ENCODE results near the gene IFT43.

GRCh38 chr14:76040704-76041103 is 55.1 kb downstream of the IFT43 start:
- TF ChIP-seq POLR2A (IDR thresholded peaks at IDR 0.05; ENCODE audit: low read depth, low read length) (no peak), TAF1 (IDR thresholded peaks at IDR 0.05; ENCODE audit: low read depth, low read length) (no peak), SPI1 (IDR thresholded peaks at IDR 0.05; ENCODE audit: low read depth, low read length) (no peak), POLR2AphosphoS5 (IDR thresholded peaks at IDR 0.05; ENCODE audit: low read depth, low read length) (no peak), POU2F2 (IDR thresholded peaks at IDR 0.05; ENCODE audit: low read depth, low read length) (no peak), PAX5 (IDR thresholded peaks at IDR 0.05; ENCODE audit: insufficient read depth, low read length, severe bottlenecking) (no peak)
